ENCODE measurements around the gene CTTNBP2NL. TPM values are rescaled to one million over a fixed set of nuclear protein-coding genes. Genes with fewer than 3 reads are reported as not detected.
A peak's percentile ranks its signal among the peaks of the same experiment; 100 is the strongest.

Gene CTTNBP2NL
- total RNA-seq, 1 experiment from 2014 or later, result 38.8 TPM

DNA sequence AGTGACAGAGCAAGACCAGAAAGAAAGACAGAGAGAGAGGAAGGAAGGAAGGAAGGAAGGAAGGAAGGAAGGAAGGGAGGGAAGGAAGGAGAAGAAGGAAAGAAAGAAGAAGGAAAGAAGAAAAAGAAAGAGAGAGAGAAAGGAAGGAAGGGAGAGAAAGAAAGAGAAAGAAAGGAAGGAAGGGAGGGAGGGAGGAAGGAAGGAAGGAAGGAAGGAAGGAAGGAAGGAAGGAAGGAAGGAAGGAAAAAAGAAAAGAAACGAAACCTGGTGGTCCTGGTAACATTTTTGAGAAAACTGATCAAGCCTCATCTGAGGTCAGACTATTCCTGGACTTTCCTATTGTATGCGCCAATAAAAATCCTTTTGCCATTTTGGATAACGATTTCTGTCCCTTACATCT, 8.2 kb upstream of the CTTNBP2NL start:
- no peaks in the 10 kb centered on the region for H3K23me2 ChIP-seq (ENCODE audit: insufficient read length, low read depth, low read length, poor library complexity, severe bottlenecking)
- no peaks in the 10 kb centered on the region for H3K9me3 Mint-ChIP-seq
- H4K5ac ChIP-seq (ENCODE audit: insufficient read length, low read depth, low read length), result no peak overlapping the region
- no peak for TF ChIP-seq CTCF (conservative IDR thresholded peaks at IDR 0.05)
- no peaks in the 10 kb centered on the region for H4K20me1 ChIP-seq (ENCODE audit: control insufficient read depth, insufficient read depth, insufficient read length)
- no peak overlapping the region for H2BK12ac ChIP-seq (ENCODE audit: insufficient read length, low read depth, low read length)
- no peak overlapping the region for H3K14ac ChIP-seq (ENCODE audit: insufficient read depth, low read length)
- H3K27ac ChIP-seq (ENCODE audit: insufficient read length, low read depth, low read length), result no peak overlapping the region
- H3K27me3 ChIP-seq (ENCODE audit: insufficient read depth, low read length), result no peaks in the 10 kb centered on the region
- no peaks in the 10 kb centered on the region for H3K36me3 Mint-ChIP-seq (ENCODE audit: insufficient read depth in 1 of 3, low read depth in 3 of 3)
- no peak overlapping the region for H2AFZ ChIP-seq (ENCODE audit: low read length)
- H3K4ac ChIP-seq (ENCODE audit: low read depth, low read length), result no peak overlapping the region
- DNase-seq, result no peak
- no peak overlapping the region for H2AK5ac ChIP-seq (ENCODE audit: insufficient read length, low read length)
- no peak overlapping the region for H4K91ac ChIP-seq (ENCODE audit: insufficient read length, low read depth, low read length)
- no peak overlapping the region for H4K8ac ChIP-seq (replicated peaks; ENCODE audit: insufficient read length, low read depth, low read length)
- no peak overlapping the region for H3K4me2 ChIP-seq (ENCODE audit: insufficient read depth, insufficient read length, low read length)
- H2BK120ac ChIP-seq (ENCODE audit: low read depth, low read length, poor library complexity, severe bottlenecking), result no peak overlapping the region
- H2BK15ac ChIP-seq (ENCODE audit: low read depth, low read length), result no peak overlapping the region
- H3K4me3 Mint-ChIP-seq, result no peak overlapping the region
- no peak overlapping the region for H3K23ac ChIP-seq (ENCODE audit: insufficient read length, low read depth, low read length)
- H3K4me1 ChIP-seq (ENCODE audit: insufficient read depth, low read length), result no peaks in the 10 kb centered on the region; the same call in 1 of the 2 replicates
- H2BK5ac ChIP-seq (ENCODE audit: insufficient read length, low read length), result no peak overlapping the region
- no peak overlapping the region for H3K18ac ChIP-seq (ENCODE audit: insufficient read length, low read depth, low read length)
- no CpG with 5 or more reads among the region's 3 CpGs for WGBS (ENCODE audit: extremely low coverage, insufficient read length, low lambda C conversion rate)
- H3K56ac ChIP-seq (ENCODE audit: insufficient read length, low read depth, low read length), result no peak overlapping the region
- no peak overlapping the region for H2BK20ac ChIP-seq (ENCODE audit: low read depth, low read length, poor library complexity, severe bottlenecking)
- peaks cover 15 to 21% of the 10 kb centered on the region in 2 experiments for H3K4me1 Mint-ChIP-seq
- no peaks in the 10 kb centered on the region for H3K79me2 ChIP-seq (ENCODE audit: insufficient read depth, low read length)
- no peak overlapping the region for H3K9ac ChIP-seq (ENCODE audit: extremely low read depth, insufficient read length, low read length)
- H3K27ac Mint-ChIP-seq, result peak overlapping the region in 1 of 3 experiments; percentile 66; a peak in 2 of 7 replicates
- H3K79me1 ChIP-seq (ENCODE audit: insufficient read depth, low read depth, low read length, poor library complexity, severe bottlenecking), result no peaks in the 10 kb centered on the region
- peaks cover 7% of the 10 kb centered on the region for H3K27me3 Mint-ChIP-seq (ENCODE audit: low read depth)
- H3T11ph ChIP-seq (ENCODE audit: low read length), result no peak overlapping the region
- no peaks in the 10 kb centered on the region for H3K9me3 ChIP-seq (ENCODE audit: control insufficient read depth, low read depth, low read length)
